A673 (cell line): ENCODE results near the gene ZSWIM6. TPM values are rescaled to one million over a fixed set of nuclear protein-coding genes. Genes with fewer than 3 reads are reported as not detected.

Source experiments
- BruUV-seq: library from RNA; stranded (reverse); fragments of 400-500 nt; replicated peaks from 2 replicates; lab custom pipeline; 2021; lab: Mats Ljungman, UMichigan
- CTCF ChIA-PET: fragments of 300-600 bp; sonication (Branson Sonifier 250); formaldehyde crosslinking; loops from one replicate; lab custom pipeline; 2022; ENCODE audit warnings: antibody characterized with exemption; lab: Charles Lee
- POLR2A ChIA-PET: fragments of 300-600 bp; sonication (Branson Sonifier 250); formaldehyde crosslinking; loops from one replicate; lab custom pipeline; 2022; ENCODE audit warnings: antibody characterized with exemption; ENCODE audit not compliant: low non-redundant PET; lab: Charles Lee
- DNase-seq: peaks from one replicate; pipeline ENCODE4 v3.0.0-alpha.2; 2015; ENCODE audit warnings: low spot score
- H3K27ac ChIP-seq: fragments of 200-600 bp; sonication (generic); 2 replicates; pipeline ENCODE4 v1.5.1; 2016; ENCODE audit warnings: mixed run types, low read depth, mild to moderate bottlenecking, mixed read lengths, antibody characterized with exemption, low read length; ENCODE audit not compliant: poor library complexity, severe bottlenecking
- H3K27me3 ChIP-seq: fragments of 200-600 bp; sonication (generic); replicated peaks from 2 replicates; pipeline ENCODE4 v1.6.1; 2017; ENCODE audit warnings: mixed run types, low read depth, mild to moderate bottlenecking, mixed read lengths, antibody characterized with exemption, low read length; ENCODE audit not compliant: insufficient read depth, poor library complexity
- H3K36me3 ChIP-seq: fragments of 200-600 bp; sonication (generic); 2 replicates; pipeline ENCODE4 v1.6.1; 2016; ENCODE audit warnings: mixed run types, mild to moderate bottlenecking, mixed read lengths, antibody characterized with exemption, low read length; ENCODE audit not compliant: insufficient read depth, poor library complexity, severe bottlenecking
- H3K4me1 ChIP-seq: fragments of 200-600 bp; sonication (generic); 2 replicates; pipeline ENCODE4 v1.6.1; 2017; ENCODE audit warnings: mixed run types, mild to moderate bottlenecking, mixed read lengths, antibody characterized with exemption, low read length; ENCODE audit not compliant: insufficient read depth, poor library complexity, severe bottlenecking
- H3K4me3 ChIP-seq: fragments of 200-600 bp; sonication (generic); 2 replicates; pipeline ENCODE4 v1.5.1; 2016; ENCODE audit warnings: low read depth, mixed run types, mild to moderate bottlenecking, mixed read lengths, low read length; ENCODE audit not compliant: poor library complexity, severe bottlenecking
- H3K9me3 ChIP-seq: fragments of 200-600 bp; sonication (generic); 2 replicates; pipeline ENCODE4 v1.6.1; 2016; ENCODE audit warnings: mixed run types, low read depth, mild to moderate bottlenecking, mixed read lengths, antibody characterized with exemption, low read length; ENCODE audit not compliant: poor library complexity, severe bottlenecking
- EZH2 ChIP-seq: fragments of 200-600 bp; sonication (generic); IDR thresholded peaks from 2 replicates; pipeline ENCODE4 v1.6.1; 2017; ENCODE audit warnings: borderline replicate concordance, low read depth, mild to moderate bottlenecking, mixed read lengths, antibody characterized with exemption, low read length; ENCODE audit not compliant: poor library complexity, severe bottlenecking
- intact Hi-C: fragments of 100-400 bp; cut with micrococcal nuclease; formaldehyde crosslinking; loops from one replicate; pipeline ENCODE4 v1.10.0; 2022; ENCODE audit not compliant: unreplicated experiment
- total RNA-seq: library from RNA; stranded (reverse); gene quantifications from 2 replicates; pipeline ENCODE4 v1.2.3, GENCODE V29; 2021
- TF ChIP-seq, protein P1 (sequence below): fragments of 300-800, 200-600 bp; sonication (generic); conservative IDR thresholded peaks from 2 replicates; pipeline ENCODE4 v1.5.1; 2017; ENCODE audit warnings: low read depth, mild to moderate bottlenecking, antibody characterized with exemption, low read length, moderate library complexity, mixed read lengths

ZSWIM6 gene
- total RNA-seq, 1 experiment from 2014 or later = 47.3 TPM

GRCh38 chr5:61301341-61302199 is 30.5 kb upstream of the ZSWIM6 start:
- intact Hi-C loops = no loop called here
- Histone ChIP-seq H3K27ac (no peak overlapping the region), H3K4me1 (no peaks in the 10 kb centered on the region), H3K9me3 (no peaks in the 10 kb centered on the region), H3K36me3 (no peaks in the 10 kb centered on the region), H3K27me3 (no peaks in the 10 kb centered on the region), H3K4me3 (no peak overlapping the region)
- TF ChIP-seq EZH2 = no peak
- TF ChIP-seq, protein P1, sequence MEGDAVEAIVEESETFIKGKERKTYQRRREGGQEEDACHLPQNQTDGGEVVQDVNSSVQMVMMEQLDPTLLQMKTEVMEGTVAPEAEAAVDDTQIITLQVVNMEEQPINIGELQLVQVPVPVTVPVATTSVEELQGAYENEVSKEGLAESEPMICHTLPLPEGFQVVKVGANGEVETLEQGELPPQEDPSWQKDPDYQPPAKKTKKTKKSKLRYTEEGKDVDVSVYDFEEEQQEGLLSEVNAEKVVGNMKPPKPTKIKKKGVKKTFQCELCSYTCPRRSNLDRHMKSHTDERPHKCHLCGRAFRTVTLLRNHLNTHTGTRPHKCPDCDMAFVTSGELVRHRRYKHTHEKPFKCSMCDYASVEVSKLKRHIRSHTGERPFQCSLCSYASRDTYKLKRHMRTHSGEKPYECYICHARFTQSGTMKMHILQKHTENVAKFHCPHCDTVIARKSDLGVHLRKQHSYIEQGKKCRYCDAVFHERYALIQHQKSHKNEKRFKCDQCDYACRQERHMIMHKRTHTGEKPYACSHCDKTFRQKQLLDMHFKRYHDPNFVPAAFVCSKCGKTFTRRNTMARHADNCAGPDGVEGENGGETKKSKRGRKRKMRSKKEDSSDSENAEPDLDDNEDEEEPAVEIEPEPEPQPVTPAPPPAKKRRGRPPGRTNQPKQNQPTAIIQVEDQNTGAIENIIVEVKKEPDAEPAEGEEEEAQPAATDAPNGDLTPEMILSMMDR = no peak
- BruUV-seq = no TSS peak
- DNase-seq = no peak
- CTCF ChIA-PET = no interaction called here
- POLR2A ChIA-PET = no interaction called here

DNA sequence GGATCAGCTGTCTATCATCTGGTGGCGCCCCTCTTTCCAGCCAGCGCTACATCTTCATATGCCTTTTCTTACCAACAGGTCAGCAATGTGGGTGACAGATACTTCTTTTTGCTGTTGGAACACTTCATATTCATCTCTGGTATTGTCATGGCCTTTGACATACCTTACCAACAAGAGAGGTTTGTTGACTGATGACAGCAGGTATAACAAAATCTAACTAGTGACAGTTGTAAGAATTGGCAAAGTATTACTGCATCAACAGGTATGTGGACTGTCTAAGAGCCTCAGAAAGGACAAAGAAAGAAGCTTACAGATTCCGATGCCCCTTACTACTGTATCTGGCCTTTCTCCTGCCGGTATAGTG is 29.9 kb upstream of the ZSWIM6 start:
- H3K27me3 ChIP-seq = no peaks in the 10 kb centered on the region
- H3K36me3 ChIP-seq = no peaks in the 10 kb centered on the region
- no peak overlapping the region for H3K27ac ChIP-seq
- CTCF ChIA-PET = no interaction called here
- DNase-seq = no peak
- H3K9me3 ChIP-seq = no peaks in the 10 kb centered on the region
- POLR2A ChIA-PET = no interaction called here
- no peak overlapping the region for H3K4me3 ChIP-seq
- BruUV-seq = no TSS peak
- intact Hi-C loops = no loop called here
- no peak for TF ChIP-seq EZH2
- TF ChIP-seq, protein P1 = no peak
- H3K4me1 ChIP-seq = no peaks in the 10 kb centered on the region

- intact Hi-C loops = no loop called here
- no peak overlapping the region for H3K4me3 ChIP-seq
- no peak for TF ChIP-seq EZH2
- TF ChIP-seq, protein P1 = no peak
- DNase-seq = no peak
- no peaks in the 10 kb centered on the region for H3K27me3 ChIP-seq
- no peaks in the 10 kb centered on the region for H3K9me3 ChIP-seq
- ChIA-PET POLR2A (no interaction called here), CTCF (no interaction called here)
- BruUV-seq = no TSS peak
- H3K4me1 ChIP-seq = no peaks in the 10 kb centered on the region
- H3K27ac ChIP-seq = no peak overlapping the region
- no peaks in the 10 kb centered on the region for H3K36me3 ChIP-seq
Observed at GRCh38 chr5:61303346-61303745, 28.7 kb upstream of the ZSWIM6 start.
